Measurements from ENCODE around the gene COL16A1.

COL16A1 gene

DNA sequence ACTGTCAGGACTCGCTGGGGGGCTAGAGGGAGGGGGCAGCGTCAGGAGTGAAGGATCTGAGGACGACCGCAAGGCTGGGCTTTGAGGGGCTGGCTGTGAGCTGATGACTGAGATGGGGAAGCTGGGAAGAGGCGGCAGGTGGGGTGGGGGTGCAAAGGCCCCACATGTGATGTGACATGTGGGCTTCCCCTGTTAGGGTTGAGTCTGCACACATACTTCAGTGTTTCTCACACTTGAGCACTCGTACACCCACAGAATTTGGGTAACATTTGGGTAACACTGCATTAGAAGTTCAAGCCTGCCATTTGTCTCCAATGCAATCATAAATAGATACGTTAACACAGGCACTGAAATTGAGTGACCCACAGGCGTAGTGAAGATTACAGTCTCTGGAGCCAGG lies 16.2 kb downstream of the COL16A1 start:
- DNase-seq (ENCODE audit: low spot score) = no peak

DNA sequence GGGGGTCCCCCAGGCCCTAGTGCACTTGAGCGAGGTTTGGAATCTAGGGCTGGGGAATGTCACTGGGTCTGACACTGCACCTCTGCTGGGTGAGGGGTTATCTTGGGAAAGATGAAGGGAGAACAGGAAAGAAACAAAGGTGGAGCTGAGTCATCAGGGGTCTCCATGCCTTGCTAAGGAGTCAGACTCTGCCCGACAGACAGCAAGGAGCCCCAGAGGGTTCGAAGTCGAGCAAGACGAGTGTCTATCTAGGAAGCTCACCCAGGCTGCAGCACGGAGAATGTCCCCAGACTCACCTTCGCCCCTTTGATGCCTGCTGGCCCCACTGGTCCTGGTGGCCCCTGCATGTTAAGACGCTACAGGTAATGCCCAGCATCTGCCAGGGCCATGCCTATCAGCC lies 18.0 kb downstream of the COL16A1 start:
- DNase-seq (ENCODE audit: low spot score) = no peak

DNA sequence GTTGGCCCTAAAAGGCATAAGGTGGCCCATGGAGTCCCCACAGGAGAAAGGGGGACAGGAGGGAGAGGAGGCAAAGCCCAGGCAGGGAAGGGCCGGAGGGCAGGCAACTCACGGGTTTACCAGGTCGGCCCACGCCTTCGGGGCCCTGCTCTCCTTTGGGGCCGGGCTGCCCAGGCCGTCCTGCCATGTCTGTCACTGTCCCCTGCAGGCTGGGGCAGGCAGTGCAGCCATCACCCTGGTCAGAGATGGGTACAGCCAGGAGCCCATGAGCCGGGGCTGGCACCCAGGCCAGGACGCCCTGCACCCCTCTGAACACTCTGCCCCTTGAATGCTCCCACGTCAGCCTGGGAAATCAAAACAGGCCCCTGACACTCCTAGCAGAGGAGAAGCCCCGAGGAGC lies 19.8 kb downstream of the COL16A1 start:
- no peak for DNase-seq (ENCODE audit: low spot score)

DNA sequence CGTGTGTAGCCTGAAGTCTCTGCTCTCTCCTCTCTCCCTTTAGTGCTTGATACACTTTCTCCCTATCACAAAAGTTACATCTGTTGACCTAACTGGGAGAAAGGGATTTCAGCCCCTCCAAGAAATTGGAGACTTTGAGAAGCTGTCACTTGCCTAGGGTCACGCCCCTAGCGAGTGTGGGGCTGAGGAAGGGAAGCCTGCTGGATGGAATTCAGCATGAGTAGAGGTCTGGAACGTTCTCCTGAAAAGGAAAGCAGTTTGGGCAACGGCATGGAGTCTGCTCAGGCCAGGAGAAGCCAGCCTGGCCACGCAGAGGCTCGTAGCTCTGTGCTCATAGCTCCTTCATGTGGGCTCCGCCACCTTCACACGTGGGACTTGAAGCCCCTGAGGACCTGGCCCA lies 22.4 kb downstream of the COL16A1 start:
- no peak for DNase-seq (ENCODE audit: low spot score)

DNA sequence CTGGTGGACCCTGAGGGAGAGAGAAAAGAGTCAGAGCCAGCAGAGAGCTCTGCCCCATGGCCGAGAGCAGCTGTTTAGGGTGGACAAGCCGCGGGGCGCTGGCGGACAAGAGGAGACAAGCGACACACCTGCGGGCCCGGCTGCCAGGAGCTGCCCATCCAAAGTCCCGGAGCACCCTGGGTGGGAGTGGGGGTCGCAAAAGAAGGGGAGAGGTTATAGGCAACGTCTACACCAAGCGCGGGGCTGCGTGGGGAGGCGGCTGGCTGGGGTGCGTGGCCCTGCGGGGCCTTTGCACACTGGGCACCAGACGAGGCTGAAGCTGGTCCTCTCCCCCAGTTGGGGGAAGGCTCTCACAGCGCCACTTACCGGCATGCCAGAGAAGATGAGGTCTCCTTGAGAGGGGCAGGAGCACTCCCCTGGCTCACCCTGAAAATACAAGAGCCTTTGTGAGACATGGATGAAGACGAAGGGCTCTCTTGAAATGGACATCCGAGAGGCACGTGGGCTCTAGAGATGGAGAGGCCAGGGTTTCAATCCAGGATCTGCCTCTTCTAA lies 24.1 kb downstream of the COL16A1 start:
- DNase-seq (ENCODE audit: low spot score) = no peak

DNA sequence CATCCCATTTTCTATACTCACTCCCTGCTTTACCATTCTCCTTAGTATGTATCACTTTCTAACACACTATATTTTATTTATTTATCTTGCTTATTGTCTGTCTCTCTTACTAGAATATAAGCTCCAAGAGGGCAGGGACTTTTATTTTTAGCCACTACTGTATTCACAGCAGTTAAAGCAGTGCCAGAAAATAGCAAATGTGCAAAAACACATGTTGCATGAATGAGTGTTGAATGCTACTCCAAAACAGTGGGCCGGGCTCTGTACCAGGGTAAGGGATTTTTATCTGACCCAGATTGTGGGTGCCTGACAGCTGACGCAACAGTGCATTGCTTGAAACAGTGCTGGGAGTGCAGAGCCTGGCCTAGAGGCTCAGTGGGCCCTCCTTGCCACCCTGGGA lies 24.7 kb downstream of the COL16A1 start:
- no peak for DNase-seq (ENCODE audit: low spot score)

DNA sequence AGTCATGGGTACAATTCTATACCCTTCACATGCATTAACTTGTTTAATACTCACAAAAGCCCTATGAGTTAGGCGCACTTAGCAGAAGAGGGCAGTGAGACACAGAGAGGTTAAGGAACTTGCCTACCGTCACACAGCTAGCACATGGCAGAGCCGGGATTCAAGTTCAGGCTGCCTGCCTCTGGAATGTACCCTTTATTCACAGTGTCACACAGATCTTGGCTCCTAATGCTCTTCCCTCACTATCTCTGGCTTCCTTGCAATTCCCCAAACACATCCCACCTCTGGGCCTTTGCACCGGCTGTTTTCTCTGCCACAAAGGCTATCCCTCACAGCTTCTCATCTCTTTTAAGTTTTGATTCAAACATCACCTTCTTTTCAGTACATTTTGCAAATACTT lies 25.1 kb downstream of the COL16A1 start:
- DNase-seq (ENCODE audit: low spot score) = no peak

DNA sequence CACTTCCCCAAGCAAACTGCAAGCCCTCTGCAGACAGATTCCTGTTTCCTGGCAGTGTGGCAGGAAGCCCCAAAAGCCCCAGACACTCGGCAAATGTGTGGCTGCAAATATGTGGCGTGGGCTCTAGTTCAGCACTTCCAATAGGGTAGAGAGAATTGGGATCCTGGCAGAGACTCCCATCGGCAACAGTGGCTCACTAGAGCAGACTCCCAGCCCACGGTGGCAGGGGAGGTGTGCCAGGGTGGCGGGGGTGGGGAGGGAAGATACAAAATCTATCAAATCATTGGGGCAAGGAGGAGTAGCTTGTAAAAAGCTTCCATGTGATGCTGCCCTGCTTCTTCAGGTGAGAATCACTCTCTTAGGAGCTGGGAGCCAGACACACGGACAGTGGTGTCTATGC lies 25.9 kb downstream of the COL16A1 start:
- DNase-seq (ENCODE audit: low spot score) = no peak

DNA sequence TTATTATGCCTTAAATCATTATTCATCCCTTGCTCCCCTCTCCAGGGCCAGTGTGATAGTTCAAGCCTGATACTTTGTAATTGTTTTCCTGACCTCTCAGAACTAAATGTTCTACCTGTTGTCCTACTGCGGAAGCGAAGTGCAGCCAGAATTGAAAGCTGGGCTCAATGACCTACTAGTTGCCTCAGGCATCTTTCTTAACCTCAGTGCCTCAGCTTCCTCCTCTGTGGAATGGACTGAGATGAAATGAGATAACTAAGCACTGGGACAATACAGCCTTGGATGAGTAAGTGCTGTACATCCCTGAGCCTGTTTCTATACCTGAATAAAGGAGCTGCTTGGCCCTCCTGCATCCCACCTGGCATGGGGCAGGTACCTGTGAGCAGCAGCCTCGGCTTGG lies 26.4 kb downstream of the COL16A1 start:
- no peak for DNase-seq (ENCODE audit: low spot score)

DNA sequence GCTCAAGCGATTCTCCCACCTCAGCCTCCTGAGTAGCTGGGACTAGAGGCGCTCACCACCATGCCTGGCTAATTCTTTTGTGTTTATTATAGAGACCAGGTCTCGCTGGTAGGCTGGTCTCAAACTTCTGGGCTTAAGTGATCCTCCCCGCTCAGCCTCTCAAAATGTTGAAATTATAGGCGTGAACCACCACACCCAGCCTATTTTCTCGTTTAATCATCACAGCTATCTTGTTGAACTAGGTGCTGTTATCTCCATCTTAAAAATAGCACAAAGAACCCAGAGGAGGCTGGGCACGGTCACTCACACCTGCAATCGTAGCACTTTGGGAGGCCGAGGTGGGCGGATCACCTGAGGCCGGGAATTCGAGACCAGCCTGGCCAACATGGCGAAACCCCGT lies 28.1 kb downstream of the COL16A1 start:
- DNase-seq (ENCODE audit: low spot score) = no peak

DNA sequence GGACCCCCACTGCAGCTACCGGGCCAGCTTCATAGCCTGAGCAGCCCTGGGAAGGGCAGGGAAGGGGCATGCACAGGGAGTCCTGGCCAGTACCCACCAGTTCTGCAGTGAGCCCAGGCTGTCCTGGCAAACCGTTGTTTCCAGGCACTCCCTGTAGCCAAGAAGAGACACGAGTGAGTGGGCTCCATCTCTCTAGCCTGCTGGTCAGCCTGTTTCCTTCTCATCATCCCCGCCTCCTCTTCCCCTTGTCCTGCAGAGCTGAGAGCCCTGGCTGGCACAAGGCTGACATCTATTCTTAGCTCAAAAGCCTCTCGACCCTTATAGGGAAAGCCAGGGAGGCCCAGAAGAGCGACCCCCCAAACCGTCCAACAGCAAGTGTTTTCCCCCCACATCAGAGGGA lies 28.7 kb downstream of the COL16A1 start:
- no peak for DNase-seq (ENCODE audit: low spot score)

DNA sequence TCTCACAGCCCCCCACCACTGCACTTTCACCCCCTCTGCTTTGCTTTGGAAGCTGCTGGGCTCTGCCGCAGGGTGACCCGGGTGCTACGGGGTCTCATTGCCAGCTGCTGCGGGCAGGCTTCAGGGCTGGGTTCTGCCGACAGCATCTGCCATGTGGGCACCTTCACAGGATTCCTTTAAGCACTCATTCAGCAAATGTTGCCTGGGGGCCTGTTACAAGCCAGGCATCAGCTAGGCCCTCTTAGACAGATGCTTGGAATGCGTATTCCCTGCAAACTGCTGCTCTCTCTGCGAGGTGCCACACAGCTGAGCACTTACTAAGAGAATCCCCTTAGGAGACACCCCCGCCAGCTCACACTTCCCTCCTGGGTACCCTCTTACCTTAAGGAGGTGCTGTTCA lies 29.2 kb downstream of the COL16A1 start:
- no peak for DNase-seq (ENCODE audit: low spot score)

DNA sequence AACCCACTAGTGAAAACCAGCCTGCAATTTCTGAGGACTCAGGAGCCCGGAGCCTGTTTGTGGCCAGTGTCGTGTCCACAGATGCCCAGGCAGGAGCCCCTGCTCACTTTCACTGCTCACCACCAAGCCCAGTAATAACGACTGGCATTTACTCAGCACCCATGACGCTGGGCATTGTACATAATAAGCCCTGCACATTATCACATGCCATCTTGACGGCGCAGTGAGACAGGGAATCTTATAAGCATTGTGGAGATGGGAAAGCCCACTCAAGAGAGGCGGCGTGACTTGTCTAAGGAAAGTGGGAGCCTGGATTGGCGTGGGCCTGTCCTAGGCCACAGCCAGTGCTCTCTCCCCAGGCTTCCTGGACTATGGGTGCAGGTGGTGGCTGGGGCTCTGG lies 30.4 kb downstream of the COL16A1 start:
- DNase-seq (ENCODE audit: low spot score) = no peak

DNA sequence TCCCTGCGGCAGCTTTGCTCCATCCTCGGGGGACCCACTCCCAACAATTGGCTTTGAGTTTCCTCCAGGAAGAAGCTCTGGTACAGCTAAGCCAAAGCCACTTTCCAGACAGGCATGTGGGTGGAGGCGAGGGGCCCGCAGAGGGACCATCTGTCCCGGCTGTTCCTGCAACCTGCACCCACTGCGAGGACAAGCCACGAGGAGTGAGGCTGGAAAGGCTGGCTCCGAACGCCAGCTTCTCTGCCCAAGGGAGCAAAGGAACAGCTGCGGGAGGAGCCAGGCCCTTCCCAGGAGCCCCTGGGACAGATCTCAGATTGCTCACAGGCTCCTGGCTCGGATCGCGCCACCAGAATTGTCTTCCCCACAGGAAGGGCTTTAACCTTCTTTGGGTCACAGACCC lies 30.8 kb downstream of the COL16A1 start:
- DNase-seq (ENCODE audit: low spot score) = no peak

DNA sequence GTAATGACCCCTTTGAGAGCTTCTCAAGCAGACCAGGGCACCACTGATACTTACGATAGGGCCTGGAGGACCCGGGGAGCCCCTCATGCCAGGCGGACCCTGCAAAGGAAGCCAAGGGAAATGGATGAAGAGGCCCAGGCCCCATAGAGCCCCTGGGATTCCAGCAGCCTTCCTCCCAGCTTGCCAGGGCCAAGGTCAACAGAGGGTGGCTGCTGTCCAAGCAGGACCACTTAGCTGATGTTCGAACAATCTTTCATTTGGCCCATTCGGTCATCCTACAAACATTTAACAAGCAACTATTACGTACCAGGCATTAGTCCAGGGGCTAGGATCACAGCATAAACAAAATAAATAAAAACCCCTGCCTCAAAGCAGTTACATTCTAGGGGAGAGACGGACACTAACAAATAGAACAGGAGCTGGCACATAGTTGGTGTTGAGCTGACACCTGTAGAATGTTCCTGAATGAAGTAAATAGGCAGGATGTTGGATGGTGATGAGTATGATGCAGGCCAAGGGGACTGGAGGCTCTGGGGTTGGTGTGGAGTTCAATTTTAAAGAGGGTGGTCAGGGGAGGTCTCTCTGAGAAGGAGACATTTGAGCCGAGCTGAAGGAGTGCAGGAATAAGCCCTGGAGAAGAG lies 32.1 kb downstream of the COL16A1 start:
- DNase-seq (ENCODE audit: low spot score) = no peak

DNA sequence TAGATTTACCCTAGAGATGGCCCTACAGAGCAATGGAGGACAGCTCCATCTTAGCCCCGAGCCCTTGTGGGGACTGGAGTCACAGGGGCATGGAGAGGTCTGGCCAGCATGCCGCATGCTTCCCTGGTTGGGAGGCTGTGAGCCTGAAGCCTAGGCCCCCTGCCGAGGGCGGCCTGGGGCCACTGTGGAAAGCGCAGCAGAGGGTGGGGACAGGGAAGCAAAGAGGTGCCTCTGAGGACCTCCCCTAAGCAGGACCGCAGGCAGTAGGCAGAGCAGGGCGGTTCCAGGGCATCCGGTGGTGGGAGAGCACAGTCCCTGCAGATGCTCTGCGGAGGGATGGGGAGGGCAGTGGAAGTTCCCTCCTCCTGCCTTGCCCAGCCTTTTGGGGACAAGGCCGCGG lies 32.7 kb downstream of the COL16A1 start:
- DNase-seq (ENCODE audit: low spot score) = no peak

DNA sequence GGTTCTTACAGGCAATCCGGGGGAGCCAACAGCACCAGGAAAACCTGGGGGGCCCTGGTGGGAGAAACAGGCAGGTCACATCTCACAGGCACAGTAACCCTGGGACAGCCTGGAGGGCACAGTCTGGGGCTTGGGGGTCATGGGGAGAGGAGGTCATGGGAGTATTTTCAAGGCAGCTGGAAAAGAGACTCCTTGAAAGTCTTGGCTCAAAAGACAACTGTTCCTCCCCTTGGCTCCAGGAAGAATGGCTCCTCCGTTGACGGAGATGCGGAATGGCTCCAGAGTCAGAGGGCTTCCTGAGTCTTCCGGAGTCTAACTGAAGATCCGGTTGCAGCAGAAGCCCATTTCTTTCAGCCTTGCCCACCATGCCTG lies 33.2 kb downstream of the COL16A1 start:
- DNase-seq (ENCODE audit: low spot score) = no peak

DNA sequence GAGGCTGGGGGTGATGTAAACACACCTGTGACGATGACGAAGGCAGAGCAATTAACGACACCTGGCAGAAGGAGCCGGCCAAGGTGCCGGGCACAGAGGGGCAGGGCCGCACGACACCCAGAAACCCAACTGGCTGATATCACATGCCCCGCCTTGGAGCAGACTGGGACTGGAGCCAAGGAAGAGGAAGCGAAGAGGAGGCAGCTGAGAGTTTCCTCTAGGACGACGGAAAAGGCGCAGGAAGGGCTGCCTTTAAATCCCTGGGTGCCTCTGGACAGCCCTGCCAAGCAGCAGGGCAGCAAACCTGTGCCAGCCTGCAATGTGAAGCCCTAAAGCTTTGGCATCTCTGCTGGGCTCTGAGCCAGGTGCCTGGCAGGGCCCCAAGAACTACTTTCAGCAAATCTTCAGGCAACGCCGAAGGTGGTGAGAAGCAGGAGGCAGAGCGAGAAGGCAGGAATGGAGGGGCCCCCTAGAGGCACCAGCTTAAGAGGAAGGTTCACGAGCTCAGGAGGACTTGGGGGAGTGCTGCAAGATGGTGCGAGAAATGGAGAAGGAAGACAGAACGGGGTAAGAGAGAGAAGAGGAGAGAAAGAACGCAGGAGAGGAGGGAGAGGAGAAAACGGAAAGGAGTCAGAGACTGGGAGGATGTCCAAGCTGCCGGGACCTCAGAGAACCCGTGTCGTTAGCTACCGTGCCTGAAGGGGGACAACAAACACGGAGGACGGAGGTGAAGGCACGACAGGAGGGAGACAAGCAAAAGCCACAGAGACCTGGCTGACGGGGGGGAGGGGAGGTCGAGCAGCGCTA lies 33.8 kb downstream of the COL16A1 start:
- peak; percentile 71 for DNase-seq (ENCODE audit: low spot score)

DNA sequence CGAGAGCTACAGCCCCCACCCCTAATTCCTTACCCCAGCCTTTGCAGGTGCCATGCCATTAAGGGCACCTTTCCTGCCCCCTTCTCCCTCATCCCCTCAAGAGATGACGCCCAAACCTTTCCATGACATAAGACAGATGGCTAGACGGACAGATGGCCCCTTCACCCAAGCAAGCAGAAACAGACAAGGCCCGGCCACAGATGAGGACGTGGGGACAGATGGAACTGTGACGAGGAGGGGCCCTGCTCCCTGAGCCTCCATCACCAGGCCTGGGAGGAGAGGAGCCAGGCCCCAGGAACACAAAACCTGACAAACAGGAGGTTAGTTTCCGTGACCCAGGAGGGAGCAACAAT lies 34.4 kb downstream of the COL16A1 start:
- no peak for DNase-seq (ENCODE audit: low spot score)

DNA sequence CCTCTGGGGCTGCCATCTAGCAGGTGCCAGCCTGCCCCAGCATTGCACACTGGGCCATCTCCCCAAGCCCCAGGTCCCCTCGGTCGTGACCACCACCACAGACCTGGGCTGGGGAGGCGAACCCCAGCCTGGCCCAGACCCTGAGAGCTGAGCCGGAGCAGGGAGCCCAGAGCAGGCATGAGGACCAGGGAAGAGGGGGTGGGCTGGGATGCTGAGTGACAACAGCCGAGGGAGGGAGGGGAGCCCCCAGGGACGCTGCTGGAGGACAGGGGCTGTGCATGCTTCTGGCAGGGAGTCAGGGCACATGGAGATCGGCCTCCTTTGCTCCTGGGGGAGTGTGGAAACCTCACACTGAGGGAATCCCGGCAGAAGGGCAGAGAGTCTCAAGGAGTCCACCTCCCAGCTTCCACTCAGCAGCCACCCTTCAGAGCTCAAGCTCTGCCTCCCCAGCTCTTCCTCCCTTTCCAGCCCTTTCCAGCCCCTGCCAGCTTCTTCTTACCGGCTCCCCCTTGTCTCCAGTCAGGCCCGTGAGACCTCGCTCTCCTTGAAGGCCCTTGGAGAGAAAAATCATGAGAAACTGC lies 35.4 kb downstream of the COL16A1 start:
- no peak for DNase-seq (ENCODE audit: low spot score)

DNA sequence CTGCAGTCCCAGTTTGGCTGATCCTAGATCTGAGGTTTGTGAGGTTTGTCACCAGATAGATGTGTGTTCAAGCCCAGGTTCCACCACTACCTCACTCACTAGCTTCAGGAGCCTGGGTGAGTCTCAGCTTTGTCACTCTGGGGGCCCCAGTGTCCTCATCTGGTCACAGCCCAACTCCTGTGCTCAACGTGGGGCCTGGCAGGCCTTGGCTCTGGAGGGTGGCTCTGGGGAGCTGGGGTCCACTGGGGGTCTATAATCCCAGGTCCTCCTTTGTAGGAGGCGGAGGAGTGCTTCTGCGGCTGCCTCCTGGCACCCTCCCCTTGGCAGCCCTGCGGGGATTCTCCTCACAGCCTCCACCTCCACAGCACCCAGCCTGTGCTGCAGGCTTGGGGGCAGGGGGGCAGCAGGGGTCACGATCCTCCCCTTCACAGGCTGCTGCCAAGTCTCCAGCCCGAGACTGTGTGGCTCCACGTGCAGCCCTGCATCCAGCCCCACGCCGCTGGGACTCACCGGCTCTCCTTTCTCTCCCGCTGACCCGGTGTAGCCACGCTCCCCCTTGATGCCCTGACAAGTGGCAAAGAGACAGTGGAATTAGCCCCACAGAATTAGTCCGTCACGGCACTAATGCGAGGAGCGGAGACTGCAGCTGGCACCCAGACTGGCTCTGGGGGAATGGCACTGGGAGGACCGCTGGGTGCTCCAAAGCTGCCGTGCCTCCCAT lies 36.6 kb downstream of the COL16A1 start:
- no peak for DNase-seq (ENCODE audit: low spot score)

DNA sequence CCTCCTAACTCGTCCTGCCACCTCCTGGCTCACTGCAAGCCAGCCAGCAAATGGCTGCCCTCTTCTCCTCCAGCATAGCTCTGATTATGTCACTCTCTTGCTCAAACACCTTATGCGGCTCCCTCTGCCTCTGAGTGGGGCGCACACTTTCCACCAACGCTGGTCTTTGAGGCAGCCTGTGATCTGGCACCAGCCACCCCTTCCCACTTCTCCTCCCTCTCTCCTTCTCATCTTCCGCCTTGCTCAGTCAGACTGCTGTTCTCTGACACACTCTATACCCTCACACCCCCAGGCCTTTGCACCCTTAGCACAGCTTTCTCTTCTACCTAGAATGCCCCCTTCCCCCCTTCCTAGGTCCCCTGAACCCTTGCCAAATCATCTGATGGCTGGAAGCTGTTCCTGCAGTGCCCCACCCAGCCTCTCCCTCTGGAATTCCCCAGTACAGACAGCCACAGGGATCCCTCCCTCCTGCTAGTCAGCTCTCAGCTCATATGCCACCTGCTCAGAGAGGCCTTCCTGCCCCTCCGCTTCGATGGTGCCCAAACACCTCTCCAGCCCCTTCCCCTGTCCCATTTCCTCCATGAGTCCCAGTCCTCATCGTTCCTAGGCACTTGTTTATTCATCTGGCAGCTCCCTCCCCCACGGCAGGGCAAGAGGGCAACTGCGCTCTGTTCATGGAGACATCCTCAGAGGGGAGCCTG lies 37.4 kb downstream of the COL16A1 start:
- peak; percentile 85 for DNase-seq (ENCODE audit: low spot score)

All from kidney tubule cell (primary cell).